ENCODE data around the gene KIFAP3.

GRCh38 chr1:169892927-169893644, 181.4 kb downstream of the KIFAP3 start:
- TF ChIP-seq CTCF (IDR thresholded peaks at IDR 0.05) = no peak
- no peak for TF ChIP-seq REST (IDR thresholded peaks at IDR 0.05; ENCODE audit: insufficient read depth in 1 of 2, low read depth in 2 of 2, low read length in 1 of 2)
- no peak; the same call in 1 of the 2 replicates for TF ChIP-seq POLR2AphosphoS5 (IDR thresholded peaks at IDR 0.05; ENCODE audit: low read depth, low read length)
- TF ChIP-seq SIN3A (IDR thresholded peaks at IDR 0.05; ENCODE audit: borderline replicate concordance, insufficient read depth, low read depth, low read length) = no peak
- no peak for TF ChIP-seq TCF7L2 (IDR thresholded peaks at IDR 0.05; ENCODE audit: low read depth, low read length)
